Small intestine (tissue), 7 donors: ENCODE data around the gene DLG2. TPM values are rescaled to one million over a fixed set of nuclear protein-coding genes. Genes with fewer than 3 reads are reported as not detected.

Experiments used
- DNase-seq, 2 donors: peaks; one replicate each; pipeline versions ENCODE4 v3.0.0 to v3.0.0-alpha.2; 2013
- FAIRE-seq: peaks from 2 replicates; lab custom pipeline; 2012; peaks lifted over from hg19 to GRCh38; lab: Jason Lieb, UNC
- H3K27ac ChIP-seq, 3 donors: one replicate each; pipeline ENCODE4 v1.5.1; 2013; ENCODE audit warnings: low read length in 2 of 3, mild to moderate bottlenecking in 2 of 3, control low read depth in 1 of 3, inconsistent platforms in 1 of 3, low read depth in 1 of 3, moderate library complexity in 1 of 3
- H3K27me3 ChIP-seq, 3 donors: one replicate each; pipeline ENCODE4 v1.6.1; 2013; ENCODE audit warnings: low read length in 3 of 3, inconsistent platforms in 1 of 3; ENCODE audit not compliant: control insufficient read depth in 3 of 3, insufficient read depth in 3 of 3
- H3K36me3 ChIP-seq, 3 donors: one replicate each; pipeline ENCODE4 v1.6.1; 2013; ENCODE audit warnings: low read length in 3 of 3, inconsistent platforms in 1 of 3, low read depth in 1 of 3, mild to moderate bottlenecking in 1 of 3, moderate library complexity in 1 of 3; ENCODE audit not compliant: control insufficient read depth in 3 of 3, insufficient read depth in 2 of 3
- H3K4me1 ChIP-seq, 3 donors: one replicate each; pipeline ENCODE4 v1.6.1; 2013; ENCODE audit warnings: low read length in 2 of 3, inconsistent platforms in 1 of 3, low read depth in 1 of 3, mild to moderate bottlenecking in 1 of 3, moderate library complexity in 1 of 3; ENCODE audit not compliant: control insufficient read depth in 3 of 3, insufficient read depth in 2 of 3
- H3K4me3 ChIP-seq, 3 donors: one replicate each; pipeline ENCODE4 v1.5.1; 2013; ENCODE audit warnings: low read length in 3 of 3, control low read depth in 1 of 3, inconsistent platforms in 1 of 3, low read depth in 1 of 3, mild to moderate bottlenecking in 1 of 3, moderate library complexity in 1 of 3
- H3K9me3 ChIP-seq, 2 donors: one replicate each; pipeline ENCODE4 v1.6.1; 2013; ENCODE audit warnings: low read depth in 1 of 2, low read length in 1 of 2; ENCODE audit not compliant: control insufficient read depth in 2 of 2, insufficient read depth in 1 of 2
- WGBS, 3 donors: extraction: QIAGEN DNeasy Blood & Tissue Kit; methylation state at CpG; one replicate each; pipeline ENCODE4 v1.1.7; 2013; 5-methylcytosine and 5-hydroxymethylcytosine counted together
- polyA plus RNA-seq, 4 donors: library from polyadenylated mRNA; stranded (reverse) in 3 of 4; unstranded in 1 of 4; fragments of 200-250 nt in 3 of 4; fragments of 120-200 nt in 1 of 4; gene quantifications; one replicate each; pipeline versions ENCODE4 v1.2.1 to v1.2.3, GENCODE V29; 2013
- donor health status: healthy with polysubstance abuse.
- donor health status: control.
- donor health status: control.
- donor health status: Bipolar disorder and iron deficiency.
- donor health status: healthy.

The DLG2 gene
- polyA plus RNA-seq, 4 donors, result 0.22 to 1.6 (median 1.1) TPM

DNA sequence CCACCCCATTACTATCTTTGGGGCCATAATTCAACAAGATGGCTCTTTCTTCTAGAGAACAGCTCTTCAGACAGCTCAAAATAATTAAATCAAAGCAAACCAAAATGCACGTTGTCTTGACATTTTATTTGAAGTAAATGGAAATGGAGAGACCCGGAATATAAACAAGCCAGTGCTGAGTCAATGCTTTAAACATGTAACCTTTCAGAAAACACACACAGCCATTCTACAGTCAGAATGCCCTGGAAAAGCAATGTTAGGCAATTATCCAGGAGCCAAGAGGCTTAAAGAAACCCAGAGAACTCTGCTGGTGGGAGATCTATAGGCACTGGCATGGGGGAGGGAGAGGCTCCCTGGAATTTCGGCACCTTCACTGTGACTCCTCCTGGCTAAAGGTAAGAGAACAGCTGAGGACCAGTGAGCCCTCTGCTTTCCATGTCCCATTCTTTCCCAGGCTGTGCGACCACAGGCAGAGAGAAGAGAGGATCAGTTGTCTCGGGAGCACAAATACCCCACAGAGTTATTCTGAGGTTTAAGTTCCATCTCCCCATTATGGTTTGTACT is 2086.9 kb downstream of the DLG2 start:
- 65 to 87% (median 78%) methylated on average over 5 of the region's 5 CpGs for WGBS, 3 donors

DNA sequence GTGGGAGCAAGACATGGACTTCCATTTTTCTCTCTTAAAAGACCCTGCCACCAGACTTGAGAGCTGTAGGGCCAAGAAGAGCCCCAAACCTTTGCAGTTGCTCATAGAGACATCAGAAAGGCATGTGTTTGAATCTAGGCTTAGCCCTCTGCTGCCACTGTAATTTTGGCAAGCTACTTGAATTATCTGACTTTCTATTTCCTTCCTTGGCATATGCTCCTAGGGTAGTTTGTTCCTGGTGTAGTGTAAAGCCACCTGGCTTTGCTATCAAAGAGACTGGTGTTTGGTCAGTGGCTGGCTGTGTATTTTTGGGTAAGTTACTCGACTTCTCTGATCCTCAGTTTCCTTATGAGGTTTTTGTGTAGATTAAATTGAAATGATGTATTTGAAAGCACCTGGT is 2088.9 kb downstream of the DLG2 start:
- Histone ChIP-seq H3K9me3 (no peaks in the 10 kb centered on the region), H3K4me3 (no peak overlapping the region), H3K27me3 (no peaks in the 10 kb centered on the region), H3K36me3 (no peaks in the 10 kb centered on the region), H3K4me1 (peaks cover 0 to 3% (median 0%) of the 10 kb centered on the region in 3 donors), H3K27ac (no peak overlapping the region)
- FAIRE-seq, result no peak
- WGBS, 3 donors, result 48 to 79% (median 60%) methylated on average over 1 of the region's 1 CpG
- no peak for DNase-seq

More for the DNA sequence above, 2086.9 kb downstream of the DLG2 start:
- FAIRE-seq (no peak), DNase-seq (no peak)
- no peak overlapping the region for H3K27ac ChIP-seq
- H3K4me3 ChIP-seq, result no peak overlapping the region
- no peaks in the 10 kb centered on the region for H3K9me3 ChIP-seq
- no peaks in the 10 kb centered on the region for H3K27me3 ChIP-seq
- H3K36me3 ChIP-seq, result no peaks in the 10 kb centered on the region
- H3K4me1 ChIP-seq, result peaks cover 4 to 13% (median 5%) of the 10 kb centered on the region in 3 donors

DNA sequence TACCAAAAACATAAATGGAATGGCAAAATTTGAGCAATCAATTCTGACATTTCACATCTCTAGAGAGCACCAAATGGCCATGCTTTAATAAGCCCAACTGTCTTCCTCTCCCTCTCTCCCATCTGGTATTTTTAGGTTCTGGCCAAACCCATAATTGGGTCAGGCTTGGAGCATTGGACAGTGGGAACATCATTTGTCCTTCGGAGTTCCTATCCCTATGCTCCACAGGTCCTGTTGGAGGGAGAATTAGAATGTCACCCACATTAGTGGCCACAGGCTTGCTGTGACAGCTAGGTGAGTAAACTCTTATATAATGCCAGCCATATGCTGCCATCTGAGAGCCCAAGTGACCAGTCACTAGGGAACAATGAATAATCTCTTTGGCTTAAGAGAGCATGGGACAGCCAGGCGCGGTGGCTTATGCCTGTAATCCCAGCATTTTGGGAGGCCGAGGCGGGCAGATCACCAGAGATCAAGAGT is 2090.0 kb downstream of the DLG2 start:
- H3K36me3 ChIP-seq, result no peaks in the 10 kb centered on the region
- peaks cover 0 to 3% (median 0%) of the 10 kb centered on the region in 3 donors for H3K4me1 ChIP-seq
- DNase-seq (no peak), FAIRE-seq (no peak)
- no peaks in the 10 kb centered on the region for H3K9me3 ChIP-seq
- H3K27me3 ChIP-seq, result no peaks in the 10 kb centered on the region
- no peak overlapping the region for H3K4me3 ChIP-seq
- 76 to 90% (median 83%) methylated on average over 5 of the region's 5 CpGs for WGBS, 3 donors
- no peak overlapping the region for H3K27ac ChIP-seq

DNA sequence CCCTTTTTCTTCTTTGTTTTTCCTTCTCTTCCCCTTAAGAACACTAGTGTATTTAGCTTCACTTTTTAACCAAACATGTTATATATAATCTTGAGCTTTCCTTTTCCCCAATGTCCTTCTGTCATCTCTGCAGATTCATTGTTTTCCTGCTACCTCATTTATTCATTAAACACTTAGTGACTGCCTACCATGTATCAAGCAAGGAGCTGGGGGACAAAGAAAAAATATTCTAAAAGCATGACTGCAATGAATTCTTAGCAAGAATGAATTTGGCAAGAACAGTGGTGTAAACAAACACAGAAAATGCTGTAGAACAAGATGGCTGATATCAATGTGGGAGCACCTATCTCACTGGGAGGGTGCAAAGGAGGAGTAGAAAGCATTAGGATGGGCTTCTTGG is 2094.0 kb downstream of the DLG2 start:
- FAIRE-seq, result no peak
- no peak overlapping the region for H3K27ac ChIP-seq
- no peaks in the 10 kb centered on the region for H3K36me3 ChIP-seq
- no peaks in the 10 kb centered on the region for H3K4me1 ChIP-seq
- no peaks in the 10 kb centered on the region for H3K9me3 ChIP-seq
- no peak overlapping the region for H3K4me3 ChIP-seq
- no peak for DNase-seq
- no peaks in the 10 kb centered on the region for H3K27me3 ChIP-seq

DNA sequence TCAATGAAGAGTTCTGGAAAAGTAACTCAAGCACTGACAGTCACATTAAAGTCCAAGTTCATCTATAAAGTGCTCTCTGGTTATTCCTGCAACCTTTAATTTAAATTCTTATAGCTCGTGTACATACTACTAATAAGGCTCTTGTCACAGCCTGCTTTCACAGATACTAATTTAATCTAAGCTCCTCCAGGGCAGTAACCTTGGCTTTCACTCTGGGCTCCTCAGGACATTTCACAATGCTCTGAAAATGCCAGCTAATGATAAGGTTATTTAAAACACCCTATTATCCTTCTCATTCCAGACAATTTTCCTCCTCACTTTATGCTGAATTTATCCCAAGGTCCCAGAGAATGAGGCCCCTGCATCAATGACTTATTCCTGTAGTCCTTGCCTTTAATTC is 2098.3 kb downstream of the DLG2 start:
- Histone ChIP-seq H3K36me3 (no peaks in the 10 kb centered on the region), H3K4me3 (no peak overlapping the region), H3K4me1 (no peaks in the 10 kb centered on the region), H3K27me3 (no peaks in the 10 kb centered on the region), H3K27ac (no peak overlapping the region), H3K9me3 (no peaks in the 10 kb centered on the region)
- DNase-seq (no peak), FAIRE-seq (no peak)
- 48 to 77% (median 68%) methylated on average over 1 of the region's 1 CpG for WGBS, 3 donors

DNA sequence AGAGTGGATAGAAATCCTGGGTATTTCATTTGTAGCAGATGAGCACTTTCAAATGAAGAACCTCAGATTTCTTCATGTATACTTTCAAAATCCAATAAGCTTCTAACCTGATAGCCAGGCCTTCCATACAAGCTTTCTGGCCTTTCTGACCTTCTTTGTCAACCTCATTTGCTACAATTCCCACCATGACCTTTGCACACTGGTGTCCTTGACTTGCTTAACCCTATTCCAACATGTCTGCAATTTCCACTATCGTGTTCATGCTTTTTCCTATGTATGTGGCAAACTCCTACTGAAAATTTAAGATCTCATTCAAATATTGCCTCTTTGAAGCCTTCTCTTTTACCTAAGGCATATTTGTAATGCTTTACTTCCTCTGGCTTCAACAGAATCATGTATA is 2098.9 kb downstream of the DLG2 start:
- Histone ChIP-seq H3K4me3 (no peak overlapping the region), H3K27ac (no peak overlapping the region), H3K36me3 (no peaks in the 10 kb centered on the region), H3K4me1 (no peaks in the 10 kb centered on the region), H3K9me3 (no peaks in the 10 kb centered on the region), H3K27me3 (no peaks in the 10 kb centered on the region)
- DNase-seq (no peak), FAIRE-seq (no peak)
- 87 to 91% (median 90%) methylated on average over 1 of the region's 1 CpG for WGBS, 3 donors

DNA sequence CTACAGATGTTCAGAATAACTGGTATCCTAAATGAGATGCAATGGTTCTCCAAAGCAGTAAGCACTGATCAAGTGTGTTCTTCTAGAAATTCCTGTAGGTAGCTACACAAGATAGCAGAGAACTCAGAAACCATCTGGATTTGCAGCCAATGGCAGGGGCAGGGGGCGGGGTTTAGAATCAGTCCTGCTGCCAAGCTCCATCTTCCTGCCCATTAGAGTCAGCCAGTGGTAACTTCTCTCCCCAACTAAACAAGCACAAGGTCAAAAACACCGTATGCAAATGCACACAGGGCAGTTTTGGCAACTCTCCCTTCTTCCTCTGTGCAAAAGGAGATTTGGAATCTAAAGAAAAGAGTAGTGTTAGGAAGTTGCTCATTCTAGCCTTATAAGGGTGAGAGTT is 2103.5 kb downstream of the DLG2 start:
- H3K27ac ChIP-seq, result no peak overlapping the region
- 53 to 68% (median 62%) methylated on average over 2 of the region's 2 CpGs for WGBS, 3 donors

DNA sequence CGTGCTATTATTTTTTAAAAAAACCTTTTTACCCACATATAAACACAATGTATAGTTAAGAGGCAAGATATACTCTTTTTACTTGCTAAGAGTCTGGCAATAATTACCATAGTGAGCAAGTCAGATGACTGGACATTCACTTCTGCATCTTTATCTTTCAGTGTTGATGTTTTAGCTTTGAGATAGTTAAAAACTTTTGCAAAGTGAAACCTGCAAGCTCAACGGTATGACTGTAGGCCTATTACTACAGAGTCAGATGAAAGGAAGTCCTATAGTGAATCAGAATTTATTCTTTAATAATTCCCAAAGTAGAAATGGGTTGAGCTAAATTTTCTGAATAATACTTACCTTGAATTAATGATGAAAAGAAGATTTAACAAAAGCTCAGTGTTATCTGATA is 2104.2 kb downstream of the DLG2 start:
- Histone ChIP-seq H3K27ac (no peak overlapping the region), H3K4me1 (no peaks in the 10 kb centered on the region), H3K9me3 (peaks cover 0 to 9% of the 10 kb centered on the region in 2 donors), H3K36me3 (no peaks in the 10 kb centered on the region), H3K27me3 (no peaks in the 10 kb centered on the region), H3K4me3 (no peak overlapping the region)
- DNase-seq, result no peak
- WGBS, 3 donors, result 52 to 63% (median 56%) methylated on average over 2 of the region's 2 CpGs
- no peak for FAIRE-seq

More for the DNA sequence above, 2103.5 kb downstream of the DLG2 start:
- Histone ChIP-seq H3K9me3 (peaks cover 0 to 4% of the 10 kb centered on the region in 2 donors), H3K4me3 (no peak overlapping the region), H3K27me3 (no peaks in the 10 kb centered on the region), H3K36me3 (no peaks in the 10 kb centered on the region), H3K4me1 (no peaks in the 10 kb centered on the region)
- no peak for FAIRE-seq
- DNase-seq, result no peak
